HG02610 (cell line): ENCODE measurements around the gene USP7.
"Not testable (repeated sequence)": the region's sequence is repeated elsewhere in the genome, so short reads cannot be mapped to it uniquely, and the experiment has no call there.

Source experiments
- ATAC-seq: cut with Tn5 transposase; IDR thresholded peaks from one replicate; pipeline ENCODE4 v1.9.1; 2021; ENCODE audit warnings: mild to moderate bottlenecking, moderate library complexity; ENCODE audit not compliant: unreplicated experiment

USP7 gene

DNA sequence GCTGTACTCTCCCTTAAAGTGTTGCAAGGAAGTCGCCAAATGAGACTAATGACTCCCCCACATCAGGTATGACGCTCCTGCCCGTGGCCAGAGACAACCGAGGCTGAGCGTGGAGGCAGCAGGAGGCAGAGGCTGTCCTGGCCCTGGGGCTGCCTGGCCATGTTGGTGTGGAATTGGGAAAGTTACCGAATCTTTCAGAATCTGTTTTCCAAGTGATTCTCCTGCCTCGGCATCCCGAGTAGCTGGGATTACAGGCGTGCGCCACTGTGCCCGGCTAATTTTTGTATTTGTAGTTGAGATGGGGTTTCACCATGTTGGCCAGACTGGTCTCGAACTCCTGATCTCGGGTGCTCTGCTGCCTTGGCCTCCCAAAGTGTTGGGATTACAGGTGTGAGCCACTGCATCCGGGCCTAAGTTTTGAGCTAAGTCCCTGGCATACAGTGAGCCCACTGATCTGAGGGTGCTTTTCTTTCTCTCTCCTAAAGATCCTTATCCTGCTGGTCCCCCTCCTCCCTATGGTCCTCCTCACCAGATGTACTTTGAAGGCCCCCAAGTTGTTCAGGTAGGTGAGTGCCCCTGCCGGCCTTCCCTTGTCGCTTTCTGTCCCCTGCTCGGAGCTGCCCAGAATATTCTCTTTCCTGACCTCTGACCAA lies 80.9 kb downstream of the USP7 start:
- ATAC-seq = no peak

- no peak for ATAC-seq
Observed at GRCh38 chr16:8882041-8882617, 81.6 kb downstream of the USP7 start, which contains the start of gene LITAFD. Gene LITAFD (plus strand): TSS chr16:8882351. CDS start chr16:8884356, 2,005 bp downstream.

- ATAC-seq = no peak
Observed at GRCh38 chr16:8880839-8881510, 82.7 kb downstream of the USP7 start.

GRCh38 chr16:8878523-8878911 lies 85.2 kb downstream of the USP7 start:
- no peak for ATAC-seq

- ATAC-seq = no peak
Observed at GRCh38 chr16:8877894-8878522, 85.7 kb downstream of the USP7 start.

GRCh38 chr16:8875317-8875716 lies 88.4 kb downstream of the USP7 start:
- not testable (repeated sequence) for ATAC-seq

- ATAC-seq = no peak
Observed at GRCh38 chr16:8874388-8874787, 89.3 kb downstream of the USP7 start.

DNA sequence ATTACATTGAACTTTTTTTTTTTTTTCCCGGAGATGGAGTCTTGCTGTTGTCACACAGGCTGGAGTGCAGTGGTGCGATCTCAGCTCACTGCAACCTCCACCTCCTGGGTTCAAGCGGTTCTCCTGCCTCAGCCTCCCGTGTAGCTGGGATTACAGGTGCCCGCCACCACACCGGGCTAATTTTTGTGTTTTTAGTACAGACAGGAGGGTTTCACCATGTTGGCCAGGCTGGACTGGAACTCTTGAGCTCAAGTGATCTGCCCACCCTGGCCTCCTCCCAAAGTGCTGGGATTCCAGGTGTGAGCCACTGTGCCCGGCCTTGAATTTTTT lies 89.9 kb downstream of the USP7 start:
- not testable (repeated sequence) for ATAC-seq

DNA sequence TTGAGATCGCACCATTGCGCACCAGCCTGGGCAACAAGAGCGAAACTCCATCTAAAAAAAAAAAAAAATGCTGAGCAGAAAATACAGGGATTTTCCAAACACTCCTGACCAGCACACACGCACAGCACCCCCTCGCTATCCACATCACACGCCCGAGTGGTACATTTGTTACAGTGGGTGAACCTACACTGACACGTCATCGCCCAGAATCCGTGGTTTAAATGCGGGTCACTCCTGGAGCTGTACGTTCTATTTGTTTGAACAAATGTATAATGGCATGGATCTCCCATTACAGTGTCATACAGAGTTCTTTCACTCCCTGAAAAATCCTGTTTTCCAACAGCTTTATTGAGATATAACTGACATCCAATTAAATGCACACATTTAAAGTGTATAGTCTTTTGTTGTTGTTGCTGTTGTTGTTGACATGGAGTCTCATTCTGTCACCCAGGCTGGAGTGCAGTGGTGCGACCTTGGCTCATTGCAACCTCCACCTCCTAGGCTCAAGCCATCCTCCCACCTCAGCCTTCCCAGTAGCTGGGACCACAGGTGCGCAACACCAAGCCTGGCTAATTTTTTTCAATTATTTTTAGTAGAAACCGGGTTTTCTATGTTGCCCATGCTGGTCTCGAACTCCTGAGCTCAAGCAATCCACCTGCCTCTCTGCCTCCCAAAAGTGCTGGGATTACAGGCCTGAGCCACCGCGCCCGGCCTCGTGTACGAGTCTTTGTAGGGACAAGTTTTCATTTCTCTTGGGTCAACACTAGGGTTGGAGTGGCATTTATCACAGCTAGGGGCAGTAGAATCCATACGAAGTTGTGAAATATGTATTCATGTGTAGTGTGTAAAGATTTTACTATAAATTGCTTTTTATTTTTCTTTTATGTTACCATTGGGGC lies 90.5 kb downstream of the USP7 start:
- ATAC-seq = no peak

- no peak for ATAC-seq
Observed at GRCh38 chr16:8872071-8872470, 91.6 kb downstream of the USP7 start.

DNA sequence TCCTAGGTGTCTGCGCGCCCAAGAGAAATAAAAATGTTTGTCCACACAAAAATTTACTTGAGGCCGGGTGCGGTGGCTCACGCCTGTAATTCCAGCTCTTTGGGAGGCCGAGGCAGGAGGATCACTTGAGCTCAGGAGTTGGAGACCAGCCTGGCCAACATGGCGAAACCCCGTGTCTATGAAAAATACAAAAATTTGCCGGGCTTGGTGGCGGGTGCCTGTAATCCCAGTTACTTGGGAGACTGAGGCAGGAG lies 93.8 kb downstream of the USP7 start:
- not testable (repeated sequence) for ATAC-seq

GRCh38 chr16:8869212-8869987 lies 94.3 kb downstream of the USP7 start:
- no peak for ATAC-seq

DNA sequence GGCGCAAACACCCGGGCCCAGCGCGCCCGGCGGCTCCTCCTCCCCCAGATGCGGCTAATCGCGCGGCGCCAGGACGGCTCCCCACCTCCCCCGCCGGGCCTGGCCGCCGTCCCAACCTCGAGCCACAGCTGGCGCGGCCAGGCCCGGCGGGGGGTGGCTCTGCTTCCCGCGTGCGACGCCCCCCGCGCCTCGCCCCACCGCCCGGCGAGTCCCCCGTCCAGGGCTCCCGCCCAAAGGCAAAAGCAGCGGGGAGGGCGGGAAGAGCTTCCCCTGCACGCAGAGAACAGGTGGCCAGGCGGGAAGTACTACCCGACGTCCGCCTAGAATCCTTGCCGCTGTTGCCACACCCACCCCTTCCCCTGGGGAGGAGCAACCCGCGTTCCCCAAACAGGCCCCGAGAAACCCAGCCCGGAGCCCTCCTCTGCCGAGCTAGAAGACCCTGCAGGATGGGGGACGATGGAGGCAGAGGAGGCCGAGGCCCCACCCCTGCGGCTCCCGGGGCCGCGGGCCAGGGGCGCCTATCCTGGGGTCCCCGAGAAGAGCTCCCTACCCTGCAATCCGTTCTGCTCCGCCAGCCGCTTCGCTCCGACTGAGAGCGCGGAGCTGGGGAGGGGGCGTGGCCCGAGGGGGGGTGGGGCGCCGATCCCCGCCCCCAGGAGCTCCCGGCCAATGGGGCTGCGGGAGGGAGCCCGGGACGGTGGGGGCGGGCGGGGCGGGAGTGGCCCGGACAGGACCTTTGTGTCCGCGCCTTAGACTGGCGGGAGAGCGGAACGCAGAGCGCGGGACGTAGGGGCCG lies 95.1 kb downstream of the USP7 start, which contains the start of gene CARHSP1:
CARHSP1 (minus strand) TSS at position 591 of the 796 bp plus-strand sequence. CDS start 9,678 bp downstream, outside the sequence.
- ATAC-seq = peak; percentile 64

GRCh38 chr16:8867932-8868415 lies 95.7 kb downstream of the USP7 start:
- ATAC-seq = no peak

- ATAC-seq = no peak
Observed at GRCh38 chr16:8867216-8867931, 96.3 kb downstream of the USP7 start.

DNA sequence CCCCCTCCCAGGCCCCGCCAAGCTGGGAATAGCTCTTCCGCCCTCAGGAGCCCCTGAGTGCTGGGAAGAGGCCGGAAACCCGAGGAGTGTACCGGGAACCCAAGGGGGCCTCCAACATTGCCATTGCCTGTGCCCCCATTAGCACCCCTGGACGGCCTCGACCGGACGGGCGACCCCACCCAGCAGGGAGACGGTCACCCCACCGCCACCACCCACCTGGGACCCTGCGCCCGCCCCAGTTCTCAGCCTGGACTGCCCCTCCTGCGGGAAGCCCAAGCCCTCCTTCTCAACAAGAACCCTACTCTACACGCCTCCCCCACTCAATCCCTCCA lies 96.9 kb downstream of the USP7 start:
- ATAC-seq = no peak

GRCh38 chr16:8866118-8866883 lies 97.4 kb downstream of the USP7 start:
- ATAC-seq = no peak
